ENCODE results near the gene CLASP2.
A peak's percentile ranks its signal among the peaks of the same experiment; 100 is the strongest.

CLASP2 gene

DNA sequence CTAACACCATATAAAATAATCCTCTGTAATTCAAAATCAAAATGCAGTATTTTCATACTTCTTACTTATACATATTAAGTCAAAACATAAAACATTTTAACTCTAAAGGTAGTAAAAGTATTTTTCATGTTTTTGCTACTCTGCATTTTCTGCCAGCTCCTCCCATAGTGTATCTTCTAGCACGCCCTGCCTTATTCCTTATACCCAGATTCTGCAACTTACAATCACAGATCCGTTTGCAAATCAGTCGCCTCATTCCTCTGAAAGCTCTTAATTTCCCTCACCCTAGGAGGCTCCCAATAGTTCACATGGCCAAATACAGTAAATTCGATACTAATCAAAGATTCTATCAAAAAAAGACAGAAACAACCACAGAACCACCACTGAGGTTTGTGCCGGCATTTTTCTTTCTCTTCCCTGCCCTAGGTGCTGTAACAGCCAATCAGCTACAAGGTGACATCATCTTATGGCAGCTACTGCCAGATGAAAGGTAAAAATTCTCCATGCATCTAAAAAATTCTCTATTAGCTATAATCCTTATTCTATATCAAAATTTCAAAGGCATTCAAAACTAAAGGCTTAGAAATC is 72.9 kb downstream of the CLASP2 start:
- H3K4me3 ChIP-seq (ENCODE audit: control insufficient read depth, low read depth, low read length): peak overlapping the region; percentile 50
- TF ChIP-seq, protein P1, sequence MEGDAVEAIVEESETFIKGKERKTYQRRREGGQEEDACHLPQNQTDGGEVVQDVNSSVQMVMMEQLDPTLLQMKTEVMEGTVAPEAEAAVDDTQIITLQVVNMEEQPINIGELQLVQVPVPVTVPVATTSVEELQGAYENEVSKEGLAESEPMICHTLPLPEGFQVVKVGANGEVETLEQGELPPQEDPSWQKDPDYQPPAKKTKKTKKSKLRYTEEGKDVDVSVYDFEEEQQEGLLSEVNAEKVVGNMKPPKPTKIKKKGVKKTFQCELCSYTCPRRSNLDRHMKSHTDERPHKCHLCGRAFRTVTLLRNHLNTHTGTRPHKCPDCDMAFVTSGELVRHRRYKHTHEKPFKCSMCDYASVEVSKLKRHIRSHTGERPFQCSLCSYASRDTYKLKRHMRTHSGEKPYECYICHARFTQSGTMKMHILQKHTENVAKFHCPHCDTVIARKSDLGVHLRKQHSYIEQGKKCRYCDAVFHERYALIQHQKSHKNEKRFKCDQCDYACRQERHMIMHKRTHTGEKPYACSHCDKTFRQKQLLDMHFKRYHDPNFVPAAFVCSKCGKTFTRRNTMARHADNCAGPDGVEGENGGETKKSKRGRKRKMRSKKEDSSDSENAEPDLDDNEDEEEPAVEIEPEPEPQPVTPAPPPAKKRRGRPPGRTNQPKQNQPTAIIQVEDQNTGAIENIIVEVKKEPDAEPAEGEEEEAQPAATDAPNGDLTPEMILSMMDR (conservative IDR thresholded peaks at IDR 0.05; ENCODE audit: control insufficient read depth, insufficient read depth, low read depth, low read length): no peak
- DNase-seq (ENCODE audit: low read depth): peak; percentile 38

DNA sequence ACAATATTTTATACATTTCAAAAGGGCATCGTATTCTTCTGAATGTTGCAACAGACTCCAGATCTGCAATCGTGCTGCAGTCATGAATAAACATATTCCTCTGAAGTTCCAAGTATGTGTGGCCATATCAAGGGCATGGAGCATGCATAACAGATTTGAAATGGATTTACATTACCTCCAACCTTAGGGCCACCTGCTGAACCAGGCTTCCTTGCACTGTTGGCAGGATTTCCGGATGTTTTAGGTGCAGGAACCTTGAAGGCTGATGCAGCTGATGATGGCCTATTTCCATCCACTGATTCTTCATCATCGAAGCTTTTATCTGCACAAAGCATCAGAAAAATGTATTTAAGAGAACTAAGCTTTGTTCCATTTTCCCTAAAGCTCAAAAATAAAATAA is 73.5 kb downstream of the CLASP2 start:
- H3K4me3 ChIP-seq (ENCODE audit: control insufficient read depth, low read depth, low read length): no peak overlapping the region
- no peak for DNase-seq (ENCODE audit: low read depth)
- TF ChIP-seq, protein P1 (conservative IDR thresholded peaks at IDR 0.05; ENCODE audit: control insufficient read depth, insufficient read depth, low read depth, low read length): no peak

DNA sequence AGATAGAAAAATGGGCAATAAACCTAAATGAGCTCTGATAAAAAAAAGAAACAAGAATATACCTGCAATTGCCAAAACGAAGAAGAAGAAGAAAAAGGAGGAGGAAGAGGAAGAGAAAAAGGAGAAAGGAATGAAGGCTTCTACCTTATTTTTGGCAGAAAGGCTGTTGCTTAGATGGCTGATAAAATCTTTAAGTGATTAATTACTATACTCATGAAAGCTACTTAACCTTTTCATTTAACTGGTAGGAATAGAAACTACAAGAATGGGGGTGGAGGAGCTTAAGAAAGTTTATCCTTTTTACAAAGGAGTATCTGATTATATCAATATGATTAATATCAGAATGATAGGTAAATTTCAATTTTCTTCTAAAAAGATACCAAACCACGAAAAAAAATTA is 75.2 kb downstream of the CLASP2 start:
- TF ChIP-seq, protein P1 (conservative IDR thresholded peaks at IDR 0.05; ENCODE audit: control insufficient read depth, insufficient read depth, low read depth, low read length): no peak
- no peak for DNase-seq (ENCODE audit: low read depth)
- H3K4me3 ChIP-seq (ENCODE audit: control insufficient read depth, low read depth, low read length): no peak overlapping the region

DNA sequence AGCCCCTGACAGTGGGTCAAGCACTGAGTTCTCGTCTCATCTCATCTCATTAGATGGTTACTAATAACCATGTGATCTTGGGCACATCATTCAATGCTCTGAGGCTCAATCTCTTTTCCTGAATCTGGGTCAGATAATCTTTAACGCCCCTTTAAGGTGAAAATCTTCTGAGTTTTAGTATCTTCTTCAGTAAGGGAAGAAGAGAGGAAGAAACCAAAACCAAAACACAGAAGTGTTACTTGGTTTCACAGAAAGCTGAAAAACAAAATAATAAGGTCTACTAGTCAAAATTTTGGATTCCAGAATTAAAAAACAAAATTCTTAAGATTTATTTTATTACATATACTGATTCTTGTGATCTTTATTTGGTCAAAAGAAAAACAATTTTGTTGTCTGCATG is 78.2 kb downstream of the CLASP2 start:
- TF ChIP-seq, protein P1 (conservative IDR thresholded peaks at IDR 0.05; ENCODE audit: control insufficient read depth, insufficient read depth, low read depth, low read length): no peak
- no peak overlapping the region for H3K4me3 ChIP-seq (ENCODE audit: control insufficient read depth, low read depth, low read length)
- no peak for DNase-seq (ENCODE audit: low read depth)

DNA sequence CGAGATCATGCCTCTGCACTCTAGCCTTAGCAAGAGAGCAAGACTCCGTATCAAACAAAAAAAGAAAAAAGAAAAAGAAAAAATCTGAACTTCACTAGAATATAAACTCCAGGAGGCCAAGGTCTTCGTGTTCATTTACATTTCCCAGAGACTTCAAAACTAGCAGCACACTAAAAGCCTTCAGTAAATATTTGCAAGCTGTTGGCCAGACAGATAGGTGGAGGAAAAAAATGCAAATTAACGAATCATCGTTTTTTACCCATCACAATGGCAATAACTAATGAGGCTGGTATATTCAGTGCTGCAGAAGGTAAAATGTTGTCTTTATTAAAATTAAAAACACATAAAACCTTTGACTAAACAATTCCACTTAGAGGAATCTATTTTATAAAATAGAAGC is 80.6 kb downstream of the CLASP2 start:
- DNase-seq (ENCODE audit: low read depth): no peak
- TF ChIP-seq, protein P1 (conservative IDR thresholded peaks at IDR 0.05; ENCODE audit: control insufficient read depth, insufficient read depth, low read depth, low read length): no peak
- no peak overlapping the region for H3K4me3 ChIP-seq (ENCODE audit: control insufficient read depth, low read depth, low read length)

DNA sequence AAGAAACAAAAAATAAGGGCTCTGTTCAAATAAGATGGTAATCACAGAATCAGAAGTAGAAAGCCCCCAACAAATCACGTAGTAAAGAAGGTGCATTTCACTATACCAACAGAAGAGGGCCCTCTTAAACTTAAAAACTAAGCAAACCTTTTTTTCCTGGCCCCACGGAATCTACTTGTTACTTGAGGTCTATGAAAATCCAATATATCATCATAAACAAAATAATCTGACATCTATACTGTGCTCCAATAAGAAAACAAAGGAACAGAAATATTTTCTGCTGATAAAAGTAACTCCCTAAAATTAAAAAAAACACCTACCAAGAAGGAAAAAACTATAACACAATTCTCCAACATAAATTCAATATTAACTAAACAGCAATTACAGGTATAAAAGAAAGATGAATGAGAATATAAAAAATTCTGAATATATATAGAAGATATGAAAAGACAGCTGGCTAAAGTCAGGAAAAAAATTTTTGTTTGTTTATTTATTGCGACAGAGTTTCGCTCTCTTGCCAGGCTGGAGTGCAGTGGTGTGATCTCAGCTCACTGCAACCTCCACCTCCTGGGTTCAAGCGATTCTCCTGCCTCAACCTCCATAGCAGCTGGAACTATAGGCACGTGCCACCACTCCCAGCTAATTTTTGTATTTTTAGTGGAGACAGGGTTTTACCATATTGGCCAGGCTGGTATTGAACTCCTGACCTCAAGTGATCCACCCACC is 81.8 kb downstream of the CLASP2 start:
- TF ChIP-seq, protein P1 (conservative IDR thresholded peaks at IDR 0.05; ENCODE audit: control insufficient read depth, insufficient read depth, low read depth, low read length): peak; percentile 67
- H3K4me3 ChIP-seq (ENCODE audit: control insufficient read depth, low read depth, low read length): no peak overlapping the region
- DNase-seq (ENCODE audit: low read depth): peak; percentile 77
